NT2/D1 (cell line): ENCODE measurements around the gene IL1RL1.

Source experiments
- DNase-seq: peaks from one replicate; pipeline ENCODE4 v3.0.0-alpha.2; 2011; ENCODE audit warnings: low read depth, low spot score
- H3K27me3 ChIP-seq: 2 replicates; pipeline ENCODE4 v1.6.0; 2011; ENCODE audit warnings: mild to moderate bottlenecking; ENCODE audit not compliant: insufficient read length, insufficient read depth
- H3K36me3 ChIP-seq: 2 replicates; pipeline ENCODE4 v1.6.1; 2011; ENCODE audit warnings: mild to moderate bottlenecking, low read length, mixed read lengths; ENCODE audit not compliant: insufficient read depth, insufficient read length
- H3K4me1 ChIP-seq: 2 replicates; pipeline ENCODE4 v1.5.1; 2011; ENCODE audit not compliant: insufficient read depth, insufficient read length
- H3K4me3 ChIP-seq: 2 replicates; pipeline ENCODE4 v1.5.1; 2011; ENCODE audit warnings: low read depth; ENCODE audit not compliant: insufficient read length
- H3K9ac ChIP-seq: 2 replicates; pipeline ENCODE4 v1.6.0; 2011; ENCODE audit warnings: low read depth; ENCODE audit not compliant: insufficient read length
- H3K9me3 ChIP-seq: 2 replicates; pipeline ENCODE4 v1.5.1; 2011; ENCODE audit warnings: mild to moderate bottlenecking, low read length; ENCODE audit not compliant: insufficient read depth
- SUZ12 ChIP-seq: IDR thresholded peaks from 2 replicates; pipeline ENCODE4 v1.6.1; 2011; ENCODE audit not compliant: insufficient read length, insufficient read depth; ENCODE audit errors: extremely low read depth
- YY1 ChIP-seq: IDR thresholded peaks from 2 replicates; pipeline ENCODE4 v1.6.1; 2011; ENCODE audit not compliant: insufficient read length, insufficient read depth
- ZNF274 ChIP-seq: IDR thresholded peaks from 2 replicates; pipeline ENCODE4 v1.6.1; 2011; ENCODE audit warnings: mild to moderate bottlenecking, low read depth, low read length

Gene IL1RL1

DNA sequence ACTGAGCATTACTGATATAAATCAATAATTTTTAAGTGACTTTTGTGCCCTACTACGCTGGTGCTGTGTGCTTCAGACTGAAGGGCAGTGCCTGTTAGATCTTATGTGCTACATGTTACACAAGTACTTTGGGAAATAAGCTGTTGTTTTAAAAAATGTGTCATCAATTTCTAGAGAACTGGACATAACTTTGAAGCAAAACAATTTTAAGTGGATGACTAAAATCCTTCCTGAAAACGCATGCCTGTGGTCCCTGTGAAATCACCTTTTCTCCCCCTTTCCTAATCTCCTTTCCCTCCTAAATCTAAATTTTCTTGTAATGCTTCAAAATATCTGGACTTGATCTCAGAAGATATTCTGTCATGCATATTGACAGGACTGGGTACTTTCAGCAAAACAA lies 7.1 kb upstream of the IL1RL1 start:
- Histone ChIP-seq H3K36me3 (no peaks in the 10 kb centered on the region), H3K9ac (no peak overlapping the region), H3K27me3 (no peaks in the 10 kb centered on the region), H3K4me1 (no peaks in the 10 kb centered on the region), H3K9me3 (no peaks in the 10 kb centered on the region), H3K4me3 (no peak overlapping the region)
- TF ChIP-seq SUZ12, result no peak
- TF ChIP-seq YY1, result no peak
- TF ChIP-seq ZNF274, result no peak
- no peak for DNase-seq

DNA sequence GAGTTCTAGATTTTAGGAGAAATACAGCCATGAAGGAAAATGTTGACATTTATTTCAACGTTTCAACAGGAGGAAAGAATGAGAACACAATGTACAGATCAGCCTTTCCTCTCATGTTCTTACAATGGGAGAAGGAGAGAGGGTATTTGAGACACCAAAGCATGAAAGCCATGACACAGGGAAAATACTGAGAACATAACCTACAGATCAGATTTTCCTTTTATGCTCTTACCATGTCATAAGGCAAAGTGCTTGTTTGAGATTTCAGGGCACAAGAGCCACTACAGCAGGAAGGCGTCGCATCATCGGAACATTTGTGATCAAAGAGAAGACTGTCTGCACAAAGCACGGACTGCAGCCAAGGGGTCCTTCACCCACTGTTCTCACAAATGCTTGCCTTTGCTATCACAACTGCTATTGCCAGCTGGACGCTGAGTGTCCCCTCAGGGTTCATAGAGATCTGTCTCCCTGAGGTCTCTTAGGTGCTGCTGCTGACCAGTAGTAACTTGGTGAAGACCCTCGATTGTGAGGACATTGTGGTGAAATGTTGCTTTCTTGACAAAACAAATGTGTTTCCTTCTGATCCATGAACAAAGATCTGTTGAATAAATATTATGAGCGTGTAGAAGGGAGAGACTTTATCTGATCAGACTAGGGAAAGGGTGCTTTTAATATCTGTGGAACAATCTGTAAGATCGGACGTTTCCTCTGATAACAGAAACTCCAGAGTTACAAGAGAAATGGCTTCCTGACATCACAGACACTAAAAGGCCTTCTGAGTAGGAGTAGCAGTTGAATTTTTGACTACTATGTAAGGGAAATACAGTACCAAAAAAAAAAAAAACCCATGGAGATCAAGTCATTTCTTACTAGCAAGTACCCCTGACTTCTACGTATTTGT lies 6.4 kb upstream of the IL1RL1 start:
- no peak overlapping the region for H3K4me3 ChIP-seq
- TF ChIP-seq YY1, result no peak
- TF ChIP-seq SUZ12, result no peak
- no peak for TF ChIP-seq ZNF274
- DNase-seq, result no peak
- H3K36me3 ChIP-seq, result no peaks in the 10 kb centered on the region
- H3K9me3 ChIP-seq, result no peaks in the 10 kb centered on the region
- H3K27me3 ChIP-seq, result no peaks in the 10 kb centered on the region
- no peak overlapping the region for H3K9ac ChIP-seq
- H3K4me1 ChIP-seq, result no peaks in the 10 kb centered on the region

DNA sequence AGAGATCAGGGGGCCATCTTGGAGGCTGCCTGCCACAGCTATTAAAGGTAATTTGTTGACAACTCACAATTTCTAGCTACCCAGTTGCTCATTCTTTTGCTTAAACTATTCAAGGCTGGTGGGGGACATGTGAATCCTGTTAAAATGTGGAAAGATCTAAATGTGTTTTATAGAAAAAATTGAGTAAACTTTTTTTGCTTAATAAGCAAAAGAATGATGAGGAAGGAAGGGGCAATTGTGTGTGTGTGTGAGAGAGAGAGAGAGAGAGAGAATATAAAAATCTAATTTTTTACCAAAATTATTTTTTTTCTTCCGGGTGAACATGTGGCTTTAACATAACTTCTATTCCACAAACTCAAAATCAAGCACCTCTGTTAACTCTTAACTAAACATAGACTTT lies 5.2 kb upstream of the IL1RL1 start:
- Histone ChIP-seq H3K36me3 (no peaks in the 10 kb centered on the region), H3K9ac (no peak overlapping the region), H3K27me3 (no peaks in the 10 kb centered on the region), H3K4me3 (no peak overlapping the region), H3K4me1 (no peaks in the 10 kb centered on the region), H3K9me3 (no peaks in the 10 kb centered on the region)
- no peak for DNase-seq
- TF ChIP-seq ZNF274 (no peak), YY1 (no peak), SUZ12 (no peak)

DNA sequence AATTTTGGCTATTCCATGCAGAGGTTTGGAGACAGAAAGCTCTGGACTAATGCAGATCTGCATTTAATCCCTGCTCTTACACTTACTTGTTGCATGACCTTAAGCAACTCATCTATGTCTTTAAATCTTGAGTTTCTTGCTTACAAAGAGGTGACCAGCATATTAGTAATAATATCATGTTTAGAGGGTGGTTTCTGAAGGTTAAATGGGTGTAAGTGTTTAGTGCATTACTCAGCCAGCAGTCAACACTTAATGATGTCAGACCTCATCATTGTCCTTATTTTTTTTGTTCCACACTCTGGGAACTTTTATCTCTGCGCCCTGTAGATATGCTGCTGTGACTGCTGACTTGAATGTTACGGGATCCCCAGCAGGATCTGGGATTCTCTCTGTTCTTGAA lies 1.7 kb downstream of the IL1RL1 start:
- no peak overlapping the region for H3K9ac ChIP-seq
- no peaks in the 10 kb centered on the region for H3K36me3 ChIP-seq
- H3K4me1 ChIP-seq, result no peaks in the 10 kb centered on the region
- H3K27me3 ChIP-seq, result no peaks in the 10 kb centered on the region
- TF ChIP-seq YY1, result no peak
- no peak for TF ChIP-seq SUZ12
- no peak for TF ChIP-seq ZNF274
- H3K9me3 ChIP-seq, result no peaks in the 10 kb centered on the region
- H3K4me3 ChIP-seq, result no peak overlapping the region
- no peak for DNase-seq

DNA sequence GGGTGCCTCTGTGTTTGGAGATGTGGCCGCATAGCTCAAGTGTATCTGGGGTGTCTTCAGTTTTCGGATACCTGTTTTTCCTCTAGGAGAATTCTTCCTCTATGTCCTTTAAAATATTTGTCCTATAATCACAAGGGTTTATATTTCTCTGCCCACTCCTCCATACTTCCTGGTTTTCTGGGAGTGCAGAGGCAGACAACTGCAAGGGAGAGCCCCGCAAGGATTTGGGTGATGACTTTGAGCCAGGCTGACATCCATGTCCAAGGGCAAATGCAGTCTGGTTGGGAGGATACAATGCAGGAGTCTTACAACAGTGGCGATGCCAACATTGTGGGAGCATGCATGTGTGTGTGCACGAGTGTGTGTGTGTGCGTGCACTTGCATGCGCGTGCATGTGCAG lies 2.1 kb downstream of the IL1RL1 start:
- no peak overlapping the region for H3K9ac ChIP-seq
- no peak for TF ChIP-seq ZNF274
- no peak for TF ChIP-seq YY1
- no peak for TF ChIP-seq SUZ12
- H3K27me3 ChIP-seq, result no peaks in the 10 kb centered on the region
- H3K4me3 ChIP-seq, result no peak overlapping the region
- H3K36me3 ChIP-seq, result no peaks in the 10 kb centered on the region
- H3K4me1 ChIP-seq, result no peaks in the 10 kb centered on the region
- H3K9me3 ChIP-seq, result no peaks in the 10 kb centered on the region
- DNase-seq, result no peak

DNA sequence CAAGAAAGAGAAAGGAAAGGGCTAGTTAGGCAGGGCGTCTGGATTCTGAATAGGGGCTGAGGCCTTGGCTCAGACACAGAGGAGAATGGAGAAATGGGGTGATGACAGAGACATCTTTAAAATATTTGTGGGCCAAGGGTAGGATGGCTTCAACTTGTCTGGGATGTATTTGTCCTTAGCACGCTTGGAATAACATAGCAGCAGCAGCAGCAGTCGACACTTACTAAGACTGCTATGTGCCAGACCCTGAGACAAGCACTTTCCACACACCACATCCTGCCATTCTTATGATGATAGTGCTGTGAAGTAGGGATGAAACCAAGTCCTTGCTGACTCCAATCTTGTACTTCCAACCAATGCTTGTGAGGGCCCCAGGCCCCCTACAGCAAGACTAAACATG lies 2.6 kb downstream of the IL1RL1 start:
- Histone ChIP-seq H3K27me3 (no peaks in the 10 kb centered on the region), H3K9me3 (no peaks in the 10 kb centered on the region), H3K9ac (no peak overlapping the region), H3K36me3 (no peaks in the 10 kb centered on the region), H3K4me1 (no peaks in the 10 kb centered on the region), H3K4me3 (no peak overlapping the region)
- TF ChIP-seq ZNF274 (no peak), SUZ12 (no peak), YY1 (no peak)
- DNase-seq, result no peak

DNA sequence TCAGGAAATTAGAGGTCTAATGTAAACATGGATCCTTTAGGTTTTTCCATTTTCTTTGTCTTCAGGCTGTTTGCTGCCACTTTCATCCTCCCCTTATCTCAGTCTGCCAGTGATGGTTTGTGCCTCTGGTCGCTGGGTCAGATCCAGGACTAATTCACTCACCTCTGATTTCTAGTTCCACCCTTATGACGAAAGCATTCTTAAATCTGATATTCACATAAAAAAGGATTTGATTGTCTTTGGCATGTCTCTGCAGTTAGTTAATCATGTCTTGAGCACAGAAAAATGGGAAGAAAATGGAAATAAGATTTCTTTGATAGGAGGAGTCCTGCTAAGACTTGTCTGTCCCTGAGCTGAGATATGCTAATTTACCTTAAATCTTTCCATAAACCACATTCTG lies 4.6 kb downstream of the IL1RL1 start:
- Histone ChIP-seq H3K9ac (no peak overlapping the region), H3K27me3 (no peaks in the 10 kb centered on the region), H3K4me3 (no peak overlapping the region), H3K9me3 (no peaks in the 10 kb centered on the region), H3K4me1 (no peaks in the 10 kb centered on the region), H3K36me3 (no peaks in the 10 kb centered on the region)
- TF ChIP-seq SUZ12 (no peak), ZNF274 (no peak), YY1 (no peak)
- no peak for DNase-seq
